OCI-LY7 (cell line): ENCODE results near the gene ARMH1. TPM values are rescaled to one million over a fixed set of nuclear protein-coding genes. Genes with fewer than 3 reads are reported as not detected.

Experiments used
- BruUV-seq: library from RNA; stranded (reverse); fragments of 400-500 nt; replicated peaks from 2 replicates; lab custom pipeline; 2021; lab: Mats Ljungman, UMichigan
- CTCF ChIA-PET: fragments of 300-600 bp; sonication (Branson Sonifier 250); formaldehyde crosslinking; loops from one replicate; lab custom pipeline; 2022; ENCODE audit warnings: antibody characterized with exemption; ENCODE audit not compliant: unreplicated experiment; lab: Charles Lee
- POLR2A ChIA-PET: fragments of 300-600 bp; sonication (Branson Sonifier 250); formaldehyde crosslinking; loops from one replicate; lab custom pipeline; 2022; ENCODE audit warnings: antibody characterized with exemption; lab: Charles Lee
- DNase-seq: peaks from one replicate; pipeline ENCODE4 v3.0.0-alpha.2; 2015; ENCODE audit warnings: low spot score
- H2AFZ ChIP-seq: fragments of 200-600 bp; sonication (generic), shearing (Covaris generic); 2 replicates; pipeline ENCODE4 v1.6.1; 2014; ENCODE audit warnings: mild to moderate bottlenecking, antibody characterized with exemption, low read length, moderate library complexity
- H3K27ac ChIP-seq: fragments of 200-600 bp; sonication (generic); 2 replicates; pipeline ENCODE4 v1.5.1; 2014; ENCODE audit warnings: mixed run types, low read depth, mild to moderate bottlenecking, moderate library complexity, low read length, inconsistent platforms; ENCODE audit not compliant: poor library complexity, severe bottlenecking
- H3K36me3 ChIP-seq: fragments of 200-600 bp; sonication (generic); 2 replicates; pipeline ENCODE4 v1.6.1; 2014; ENCODE audit warnings: mild to moderate bottlenecking, antibody characterized with exemption, low read length, moderate library complexity, mixed read lengths; ENCODE audit not compliant: insufficient read depth
- H3K4me1 ChIP-seq: fragments of 200-600 bp; sonication (generic); 2 replicates; pipeline ENCODE4 v1.5.1; 2014; ENCODE audit warnings: mild to moderate bottlenecking, low read length; ENCODE audit not compliant: insufficient read depth, poor library complexity, severe bottlenecking
- H3K4me2 ChIP-seq: fragments of 200-600 bp; sonication (generic); 2 replicates; pipeline ENCODE4 v1.6.1; 2014; ENCODE audit warnings: mild to moderate bottlenecking, low read length
- H3K4me3 ChIP-seq: fragments of 200-600 bp; sonication (generic); 2 replicates; pipeline ENCODE4 v1.5.1; 2014; ENCODE audit warnings: mild to moderate bottlenecking, low read depth, low read length; ENCODE audit not compliant: poor library complexity, severe bottlenecking
- H3K79me2 ChIP-seq: fragments of 200-600 bp; sonication (generic); 2 replicates; pipeline ENCODE4 v1.6.1; 2016; ENCODE audit warnings: low read depth, mild to moderate bottlenecking, low read length, moderate library complexity, mixed read lengths; ENCODE audit not compliant: insufficient read depth
- H3K9me2 ChIP-seq: fragments of 200-600 bp; sonication (generic); 2 replicates; pipeline ENCODE4 v1.6.1; 2016; ENCODE audit warnings: mild to moderate bottlenecking, low read length, mixed read lengths; ENCODE audit not compliant: insufficient read depth
- H3K9me3 ChIP-seq: fragments of 200-600 bp; sonication (generic); 2 replicates; pipeline ENCODE4 v1.6.1; 2014; ENCODE audit warnings: mild to moderate bottlenecking, mixed run types, low read length, mixed read lengths
- H4K20me1 ChIP-seq: fragments of 200-600 bp; sonication (generic); 2 replicates; pipeline ENCODE4 v1.6.1; 2014; ENCODE audit warnings: mild to moderate bottlenecking, antibody characterized with exemption, low read length, moderate library complexity, mixed read lengths; ENCODE audit not compliant: insufficient read depth
- EZH2phosphoT487 ChIP-seq: fragments of 200-600 bp; sonication (generic); IDR thresholded peaks from 2 replicates; pipeline ENCODE4 v1.6.1; 2018; ENCODE audit warnings: low read depth, borderline replicate concordance, mild to moderate bottlenecking, mixed run types, antibody characterized with exemption, low read length, moderate library complexity, mixed read lengths
- intact Hi-C: fragments of 100-400 bp; cut with micrococcal nuclease; formaldehyde crosslinking; loops from one replicate; pipeline ENCODE4 v1.10.0; 2022; ENCODE audit not compliant: unreplicated experiment
- total RNA-seq, 2 experiments: library from RNA; depleted of rRNA in 1 of 2; stranded (reverse); fragments of >200 nt in 1 of 2; shearing (Covaris generic) in 1 of 2; gene quantifications; 2 replicates each; pipeline ENCODE4 v1.2.3, GENCODE V29; 2014 to 2022
- TF ChIP-seq, protein P1 (sequence below): fragments of 200-600 bp; sonication (generic); conservative IDR thresholded peaks from 2 replicates; pipeline ENCODE4 v1.5.1; 2014; ENCODE audit warnings: mild to moderate bottlenecking, antibody characterized with exemption, low read length, moderate library complexity, mixed read lengths

The ARMH1 gene
- total RNA-seq, 2 experiments from 2014 or later, result 7.8 to 8.9 TPM

- H3K4me3 ChIP-seq, result peak overlapping the region; percentile 22
- intact Hi-C loops, result loop anchor here (5.0 kb wide), 1 partner anchor 579 kb away; no protein-coding TSS in a partner anchor
- peak overlapping the region; percentile 30; the same call in 1 of the 2 replicates for H2AFZ ChIP-seq
- H3K9me3 ChIP-seq, result no peaks in the 10 kb centered on the region
- no peak for TF ChIP-seq EZH2phosphoT487
- TF ChIP-seq, protein P1, sequence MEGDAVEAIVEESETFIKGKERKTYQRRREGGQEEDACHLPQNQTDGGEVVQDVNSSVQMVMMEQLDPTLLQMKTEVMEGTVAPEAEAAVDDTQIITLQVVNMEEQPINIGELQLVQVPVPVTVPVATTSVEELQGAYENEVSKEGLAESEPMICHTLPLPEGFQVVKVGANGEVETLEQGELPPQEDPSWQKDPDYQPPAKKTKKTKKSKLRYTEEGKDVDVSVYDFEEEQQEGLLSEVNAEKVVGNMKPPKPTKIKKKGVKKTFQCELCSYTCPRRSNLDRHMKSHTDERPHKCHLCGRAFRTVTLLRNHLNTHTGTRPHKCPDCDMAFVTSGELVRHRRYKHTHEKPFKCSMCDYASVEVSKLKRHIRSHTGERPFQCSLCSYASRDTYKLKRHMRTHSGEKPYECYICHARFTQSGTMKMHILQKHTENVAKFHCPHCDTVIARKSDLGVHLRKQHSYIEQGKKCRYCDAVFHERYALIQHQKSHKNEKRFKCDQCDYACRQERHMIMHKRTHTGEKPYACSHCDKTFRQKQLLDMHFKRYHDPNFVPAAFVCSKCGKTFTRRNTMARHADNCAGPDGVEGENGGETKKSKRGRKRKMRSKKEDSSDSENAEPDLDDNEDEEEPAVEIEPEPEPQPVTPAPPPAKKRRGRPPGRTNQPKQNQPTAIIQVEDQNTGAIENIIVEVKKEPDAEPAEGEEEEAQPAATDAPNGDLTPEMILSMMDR, result no peak
- H3K4me2 ChIP-seq, result peak overlapping the region; percentile 60
- no TSS peak for BruUV-seq
- ChIA-PET CTCF (interaction anchor here (2.0 kb wide), 1 partner anchor 11 kb away, joined by 9 read pairs; no protein-coding TSS in a partner anchor), POLR2A (interaction anchor here (1.3 to 4.8 kb wide), 9 partner anchors 8 to 580 kb away, joined by 7 to 147 read pairs (median 28); partner anchors contain the start of genes KIF2C, RNU5D-1 and RPS8)
- no peaks in the 10 kb centered on the region for H3K36me3 ChIP-seq
- peak overlapping the region; percentile 89 for H3K27ac ChIP-seq
- H4K20me1 ChIP-seq, result no peaks in the 10 kb centered on the region
- H3K9me2 ChIP-seq, result no peaks in the 10 kb centered on the region
- DNase-seq, result no peak
- H3K4me1 ChIP-seq, result peaks cover 58% of the 10 kb centered on the region
- H3K79me2 ChIP-seq, result no peaks in the 10 kb centered on the region
Measured at GRCh38 chr1:44723064-44723463, 48.5 kb downstream of the ARMH1 start.

DNA sequence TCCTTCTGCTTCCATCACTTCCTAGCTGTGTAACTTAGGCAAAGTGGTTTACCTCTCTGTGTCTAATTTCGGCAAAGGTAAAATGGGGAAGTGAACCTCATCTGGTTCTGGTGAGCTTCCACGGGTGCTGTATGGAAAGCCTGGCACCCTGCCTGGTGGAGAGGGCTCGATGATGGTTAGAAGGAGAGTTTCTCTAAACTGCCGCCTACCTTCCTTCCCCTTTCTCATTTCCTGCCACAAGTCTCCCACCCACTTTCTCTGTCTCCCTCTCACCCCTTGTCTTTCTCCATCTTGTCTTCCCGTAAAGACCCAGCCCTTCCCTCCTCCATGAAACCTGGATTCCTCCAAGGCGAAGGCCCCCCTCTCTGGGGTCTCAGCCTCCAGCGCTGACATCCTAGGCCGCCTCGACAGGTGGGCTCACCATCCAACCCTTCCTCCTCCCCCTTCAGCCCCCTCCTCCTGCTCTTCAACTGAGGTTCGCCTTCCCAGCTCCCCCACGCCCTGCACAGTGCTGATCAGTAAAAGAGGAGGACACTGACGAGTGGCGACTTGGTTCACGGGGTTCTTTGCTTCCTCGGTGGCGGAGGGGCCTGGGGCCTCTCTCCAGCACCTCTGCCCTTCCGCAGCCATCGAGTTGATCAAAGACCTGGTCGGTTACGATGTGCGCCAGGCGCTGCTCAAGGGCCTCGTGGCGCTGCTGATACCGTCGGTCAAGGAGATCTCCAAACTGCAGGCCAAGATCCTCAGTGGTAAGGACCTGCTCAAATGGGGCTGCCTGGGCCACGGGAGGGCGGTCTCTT is 49.2 kb downstream of the ARMH1 start:
- H4K20me1 ChIP-seq, result no peaks in the 10 kb centered on the region
- no peaks in the 10 kb centered on the region for H3K9me2 ChIP-seq
- TF ChIP-seq, protein P1, result no peak
- no peak for TF ChIP-seq EZH2phosphoT487
- CTCF ChIA-PET, result interaction anchor here (0.6 kb wide), 1 partner anchor 12 kb away, joined by 10 read pairs; no protein-coding TSS in a partner anchor
- intact Hi-C loops, result loop anchor here (5.0 kb wide), 1 partner anchor 579 kb away; no protein-coding TSS in a partner anchor
- no peaks in the 10 kb centered on the region for H3K36me3 ChIP-seq
- H3K4me2 ChIP-seq, result peak overlapping the region; percentile 60
- POLR2A ChIA-PET, result interaction anchor here (1.3 to 4.8 kb wide), 6 partner anchors 8 to 580 kb away, joined by 7 to 147 read pairs (median 68); partner anchors contain the start of gene RNU5D-1
- H3K4me1 ChIP-seq, result peaks cover 56% of the 10 kb centered on the region
- no peaks in the 10 kb centered on the region for H3K9me3 ChIP-seq
- H3K27ac ChIP-seq, result peak overlapping the region; percentile 89
- no TSS peak for BruUV-seq
- H3K79me2 ChIP-seq, result no peaks in the 10 kb centered on the region
- H3K4me3 ChIP-seq, result peak overlapping the region; percentile 22
- H2AFZ ChIP-seq, result peak overlapping the region; percentile 30; the same call in 1 of the 2 replicates
- DNase-seq, result peak; percentile 84
